Stimulated activated CD4-positive, alpha-beta T cell treated with anti-CD3 and anti-CD28 coated beads, Interleukin-4, amount 100 ng/mL, for 4 hours (primary cell): ENCODE measurements around the gene BRSK1.
"Not testable (repeated sequence)": the region's sequence is repeated elsewhere in the genome, so short reads cannot be mapped to it uniquely, and the experiment has no call there.

Experiments
- DNase-seq, 2 experiments: peaks; one replicate each; pipeline ENCODE4 v3.0.0-alpha.2; 2020

The BRSK1 gene

GRCh38 chr19:55305491-55305890 is 21.7 kb downstream of the BRSK1 start:
- DNase-seq = peak; percentile 47 to 50

GRCh38 chr19:55305983-55306562 is 22.3 kb downstream of the BRSK1 start:
- no peak for DNase-seq

- no peak for DNase-seq
These were observed 22.9 kb downstream of the BRSK1 start for GRCh38 chr19:55306712-55307111.

- DNase-seq = no peak
These were observed 24.5 kb downstream of the BRSK1 start for GRCh38 chr19:55308281-55308680.

GRCh38 chr19:55309448-55309847 is 25.7 kb downstream of the BRSK1 start:
- no peak for DNase-seq

GRCh38 chr19:55310498-55310897 is 26.7 kb downstream of the BRSK1 start:
- no peak for DNase-seq

- no peak for DNase-seq
These were observed 27.6 kb downstream of the BRSK1 start for GRCh38 chr19:55311397-55311796.

- DNase-seq = no peak
These were observed 28.0 kb downstream of the BRSK1 start for GRCh38 chr19:55311797-55312196.

- no peak for DNase-seq
These were observed 29.1 kb downstream of the BRSK1 start for GRCh38 chr19:55312621-55313512.

GRCh38 chr19:55314396-55314795 is 30.6 kb downstream of the BRSK1 start:
- no peak for DNase-seq

- no peak for DNase-seq
These were observed 32.2 kb downstream of the BRSK1 start for GRCh38 chr19:55315956-55316525.

GRCh38 chr19:55316646-55317045 is 32.8 kb downstream of the BRSK1 start:
- DNase-seq = no peak

- no peak for DNase-seq
These were observed 36.0 kb downstream of the BRSK1 start for GRCh38 chr19:55319785-55320184.

- no peak for DNase-seq
These were observed 37.1 kb downstream of the BRSK1 start for GRCh38 chr19:55320844-55321419.

- DNase-seq = no peak
These were observed 37.8 kb downstream of the BRSK1 start for GRCh38 chr19:55321466-55322137.

- no peak for DNase-seq
These were observed 38.5 kb downstream of the BRSK1 start for GRCh38 chr19:55322204-55322885.

GRCh38 chr19:55324662-55325061 is 40.9 kb downstream of the BRSK1 start:
- no peak for DNase-seq

- no peak for DNase-seq
These were observed 41.4 kb downstream of the BRSK1 start, which contains the start of gene TMEM150B for GRCh38 chr19:55325172-55325571. TMEM150B (minus strand) TSS chr19:55325341; CDS start chr19:55321036, 4,305 bp downstream.

GRCh38 chr19:55328774-55329318 is 45.0 kb downstream of the BRSK1 start:
- not testable (repeated sequence) for DNase-seq

GRCh38 chr19:55329791-55330190 is 46.0 kb downstream of the BRSK1 start:
- not testable (repeated sequence) for DNase-seq

GRCh38 chr19:55333870-55334269 is 50.1 kb downstream of the BRSK1 start:
- no peak for DNase-seq

- no peak for DNase-seq
These were observed 52.3 kb downstream of the BRSK1 start for GRCh38 chr19:55336101-55336500.
